Amygdala (tissue), 56 donors: Measurements from ENCODE around the gene STARD10.
A peak's percentile ranks its signal among the peaks of the same experiment; 100 is the strongest.

Source experiments
- DNase-seq, 56 donors: peaks; one replicate each; lab custom pipeline; 2025; lab: John Stamatoyannopoulos, UW

STARD10 gene

GRCh38 chr11:72737336-72737735, 56.5 kb downstream of the STARD10 start:
- DNase-seq: no peak

GRCh38 chr11:72736452-72737069, 57.3 kb downstream of the STARD10 start:
- DNase-seq: peak in 8 of 56 donors; percentile 19 to 48 (median 27)

GRCh38 chr11:72735495-72736027, 58.3 kb downstream of the STARD10 start:
- no peak for DNase-seq

GRCh38 chr11:72732329-72732728, 61.5 kb downstream of the STARD10 start:
- DNase-seq: peak in 9 of 56 donors; percentile 18 to 40 (median 28)

- no peak for DNase-seq
These were observed 63.1 kb downstream of the STARD10 start for GRCh38 chr11:72730737-72731136.

- DNase-seq: no peak
These were observed 63.6 kb downstream of the STARD10 start for GRCh38 chr11:72730243-72730642.

- no peak for DNase-seq
These were observed 66.3 kb downstream of the STARD10 start for GRCh38 chr11:72727521-72727920.

GRCh38 chr11:72726266-72727220, 67.3 kb downstream of the STARD10 start:
- DNase-seq: no peak

- no peak for DNase-seq
These were observed 68.2 kb downstream of the STARD10 start for GRCh38 chr11:72725724-72726028.

GRCh38 chr11:72724851-72725723, 68.8 kb downstream of the STARD10 start:
- DNase-seq: peak in 40 of 56 donors; percentile 8 to 81 (median 49)

- DNase-seq: peak in 1 of 56 donors; percentile 50
These were observed 69.8 kb downstream of the STARD10 start for GRCh38 chr11:72724021-72724551.

GRCh38 chr11:72723508-72723907, 70.3 kb downstream of the STARD10 start:
- peak in 2 of 56 donors; percentile 11 to 50 for DNase-seq

GRCh38 chr11:72722050-72722748, 71.6 kb downstream of the STARD10 start:
- peak in 53 of 56 donors; percentile 40 to 93 (median 80) for DNase-seq

GRCh38 chr11:72721689-72722049, 72.2 kb downstream of the STARD10 start:
- peak in 1 of 56 donors; percentile 44 for DNase-seq

GRCh38 chr11:72721276-72721675, 72.6 kb downstream of the STARD10 start:
- no peak for DNase-seq

- DNase-seq: no peak
These were observed 73.1 kb downstream of the STARD10 start for GRCh38 chr11:72720784-72721183.

- DNase-seq: peak in 6 of 56 donors; percentile 17 to 51 (median 32)
These were observed 73.8 kb downstream of the STARD10 start for GRCh38 chr11:72720047-72720446.

GRCh38 chr11:72719551-72719950, 74.3 kb downstream of the STARD10 start:
- no peak for DNase-seq

GRCh38 chr11:72719144-72719543, 74.7 kb downstream of the STARD10 start:
- DNase-seq: no peak

GRCh38 chr11:72718101-72718501, 75.7 kb downstream of the STARD10 start:
- peak in 2 of 56 donors; percentile 11 to 40 for DNase-seq
